BE2C (cell line): ENCODE measurements around the gene LAMA2.

ENCODE experiments used
- DNase-seq: peaks from one replicate; pipeline ENCODE4 v3.0.0-alpha.2; 2020
- H3K27me3 ChIP-seq: fragments of 250-450 bp; sonication (Bioruptor Pico); 2 replicates; pipeline ENCODE4 v1.5.1; 2020; ENCODE audit warnings: mild to moderate bottlenecking
- H3K36me3 ChIP-seq: fragments of 250-450 bp; sonication (Bioruptor Pico); 2 replicates; pipeline ENCODE4 v1.5.1; 2020; ENCODE audit warnings: mild to moderate bottlenecking
- H3K4me1 ChIP-seq: fragments of 250-450 bp; sonication (Bioruptor Pico); 2 replicates; pipeline ENCODE4 v1.5.1; 2020
- H3K4me3 ChIP-seq: 2 replicates; pipeline ENCODE4 v1.5.1; 2011; ENCODE audit warnings: low read depth, low read length
- H3K9me3 ChIP-seq: fragments of 250-450 bp; sonication (Bioruptor Pico); 2 replicates; pipeline ENCODE4 v1.5.1; 2020
- TF ChIP-seq, protein P1 (sequence below): IDR thresholded peaks from 2 replicates; pipeline ENCODE4 v1.5.1; 2012; ENCODE audit warnings: mild to moderate bottlenecking, low read depth, low read length

The LAMA2 gene

GRCh38 chr6:129235167-129236000, 352.4 kb downstream of the LAMA2 start:
- Histone ChIP-seq H3K4me1 (no peaks in the 10 kb centered on the region), H3K36me3 (no peaks in the 10 kb centered on the region), H3K4me3 (no peak overlapping the region), H3K27me3 (no peaks in the 10 kb centered on the region), H3K9me3 (no peaks in the 10 kb centered on the region)
- TF ChIP-seq, protein P1, sequence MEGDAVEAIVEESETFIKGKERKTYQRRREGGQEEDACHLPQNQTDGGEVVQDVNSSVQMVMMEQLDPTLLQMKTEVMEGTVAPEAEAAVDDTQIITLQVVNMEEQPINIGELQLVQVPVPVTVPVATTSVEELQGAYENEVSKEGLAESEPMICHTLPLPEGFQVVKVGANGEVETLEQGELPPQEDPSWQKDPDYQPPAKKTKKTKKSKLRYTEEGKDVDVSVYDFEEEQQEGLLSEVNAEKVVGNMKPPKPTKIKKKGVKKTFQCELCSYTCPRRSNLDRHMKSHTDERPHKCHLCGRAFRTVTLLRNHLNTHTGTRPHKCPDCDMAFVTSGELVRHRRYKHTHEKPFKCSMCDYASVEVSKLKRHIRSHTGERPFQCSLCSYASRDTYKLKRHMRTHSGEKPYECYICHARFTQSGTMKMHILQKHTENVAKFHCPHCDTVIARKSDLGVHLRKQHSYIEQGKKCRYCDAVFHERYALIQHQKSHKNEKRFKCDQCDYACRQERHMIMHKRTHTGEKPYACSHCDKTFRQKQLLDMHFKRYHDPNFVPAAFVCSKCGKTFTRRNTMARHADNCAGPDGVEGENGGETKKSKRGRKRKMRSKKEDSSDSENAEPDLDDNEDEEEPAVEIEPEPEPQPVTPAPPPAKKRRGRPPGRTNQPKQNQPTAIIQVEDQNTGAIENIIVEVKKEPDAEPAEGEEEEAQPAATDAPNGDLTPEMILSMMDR = no peak
- DNase-seq = no peak

- Histone ChIP-seq H3K4me1 (no peaks in the 10 kb centered on the region), H3K9me3 (no peaks in the 10 kb centered on the region), H3K4me3 (no peak overlapping the region), H3K27me3 (no peaks in the 10 kb centered on the region), H3K36me3 (no peaks in the 10 kb centered on the region)
- TF ChIP-seq, protein P1 = no peak
- no peak for DNase-seq
Observed at GRCh38 chr6:129236001-129236517, 353.1 kb downstream of the LAMA2 start.

- H3K4me3 ChIP-seq = no peak overlapping the region
- H3K4me1 ChIP-seq = no peaks in the 10 kb centered on the region
- H3K36me3 ChIP-seq = no peaks in the 10 kb centered on the region
- no peak for DNase-seq
- TF ChIP-seq, protein P1 = no peak
- H3K9me3 ChIP-seq = no peaks in the 10 kb centered on the region
- no peaks in the 10 kb centered on the region for H3K27me3 ChIP-seq
Observed at GRCh38 chr6:129238991-129239390, 356.1 kb downstream of the LAMA2 start.

GRCh38 chr6:129239825-129240491, 357.0 kb downstream of the LAMA2 start:
- no peak for DNase-seq
- Histone ChIP-seq H3K9me3 (no peaks in the 10 kb centered on the region), H3K4me1 (no peaks in the 10 kb centered on the region), H3K36me3 (no peaks in the 10 kb centered on the region), H3K27me3 (no peaks in the 10 kb centered on the region), H3K4me3 (no peak overlapping the region)
- TF ChIP-seq, protein P1 = no peak

GRCh38 chr6:129240492-129240853, 357.5 kb downstream of the LAMA2 start:
- no peak overlapping the region for H3K4me3 ChIP-seq
- no peak for DNase-seq
- H3K27me3 ChIP-seq = no peaks in the 10 kb centered on the region
- TF ChIP-seq, protein P1 = no peak
- H3K36me3 ChIP-seq = no peaks in the 10 kb centered on the region
- H3K9me3 ChIP-seq = no peaks in the 10 kb centered on the region
- H3K4me1 ChIP-seq = no peaks in the 10 kb centered on the region

GRCh38 chr6:129242546-129242945, 359.6 kb downstream of the LAMA2 start:
- H3K27me3 ChIP-seq = no peaks in the 10 kb centered on the region
- TF ChIP-seq, protein P1 = no peak

More at GRCh38 chr6:129242546-129242945, 359.6 kb downstream of the LAMA2 start:
- no peaks in the 10 kb centered on the region for H3K4me1 ChIP-seq
- H3K9me3 ChIP-seq = no peaks in the 10 kb centered on the region
- no peak for DNase-seq
- no peak overlapping the region for H3K4me3 ChIP-seq
- no peaks in the 10 kb centered on the region for H3K36me3 ChIP-seq
